Neural progenitor cell (in vitro differentiated cells): ENCODE data around the gene ACACA. TPM values are rescaled to one million over a fixed set of nuclear protein-coding genes. Genes with fewer than 3 reads are reported as not detected.

Source experiments
- DNase-seq: peaks from one replicate; pipeline ENCODE4 v3.0.0-alpha.2; 2016; ENCODE audit warnings: low spot score
- H2AFZ ChIP-seq: fragments of 200-600 bp; sonication (generic); replicated peaks from 2 replicates; pipeline ENCODE4 v1.6.1; 2016; ENCODE audit warnings: antibody characterized with exemption
- H3F3A ChIP-seq: fragments of 200-600 bp; sonication (generic); 2 replicates; pipeline ENCODE4 v1.6.1; 2016; ENCODE audit warnings: antibody characterized with exemption, low read depth
- H3K27ac ChIP-seq: fragments of 200-600 bp; sonication (generic); 2 replicates; pipeline ENCODE4 v1.5.1; 2016; ENCODE audit warnings: mild to moderate bottlenecking
- H3K27me3 ChIP-seq: fragments of 200-600 bp; sonication (generic); 2 replicates; pipeline ENCODE4 v1.6.1; 2016; ENCODE audit warnings: mild to moderate bottlenecking, moderate library complexity
- H3K36me3 ChIP-seq: fragments of 200-600 bp; sonication (generic); 2 replicates; pipeline ENCODE4 v1.5.1; 2016
- H3K4me1 ChIP-seq: fragments of 200-600 bp; sonication (generic); 2 replicates; pipeline ENCODE4 v1.6.1; 2016; ENCODE audit warnings: mixed run types
- H3K4me2 ChIP-seq: fragments of 200-600 bp; sonication (generic); 2 replicates; pipeline ENCODE4 v1.6.1; 2016
- H3K4me3 ChIP-seq: fragments of 200-600 bp; sonication (generic); 2 replicates; pipeline ENCODE4 v1.5.1; 2016
- H3K79me2 ChIP-seq: fragments of 200-600 bp; sonication (generic); 2 replicates; pipeline ENCODE4 v1.6.1; 2016; ENCODE audit warnings: low read depth
- H3K9ac ChIP-seq: fragments of 200-600 bp; sonication (generic); 2 replicates; pipeline ENCODE4 v1.6.1; 2016
- H3K9me3 ChIP-seq: fragments of 200-600 bp; sonication (generic); 2 replicates; pipeline ENCODE4 v1.5.1; 2016; ENCODE audit warnings: low read depth
- H4K20me1 ChIP-seq: fragments of 200-600 bp; sonication (generic); 2 replicates; pipeline ENCODE4 v1.6.1; 2016; ENCODE audit warnings: low read depth
- H3K27ac Mint-ChIP-seq: 3 replicates; pipeline ENCODE4 v1.8.0; 2021; ENCODE audit warnings: mixed read lengths
- H3K27me3 Mint-ChIP-seq: 2 replicates; pipeline ENCODE4 v1.8.0; 2022; ENCODE audit warnings: low read depth, mild to moderate bottlenecking, inconsistent platforms, moderate library complexity, mixed read lengths; ENCODE audit not compliant: insufficient read depth
- H3K36me3 Mint-ChIP-seq: 3 replicates; pipeline ENCODE4 v1.8.0; 2021; ENCODE audit warnings: mixed read lengths
- H3K4me1 Mint-ChIP-seq: 3 replicates; pipeline ENCODE4 v1.8.0; 2021; ENCODE audit warnings: mixed read lengths
- H3K4me3 Mint-ChIP-seq: 3 replicates; pipeline ENCODE4 v1.8.0; 2021; ENCODE audit warnings: mild to moderate bottlenecking, moderate library complexity, mixed read lengths
- H3K9me3 Mint-ChIP-seq: 3 replicates; pipeline ENCODE4 v1.8.0; 2020; ENCODE audit warnings: mixed read lengths
- EZH2 ChIP-seq: fragments of 200-600 bp; sonication (generic); IDR thresholded peaks from 2 replicates; pipeline ENCODE4 v1.6.1; 2017; ENCODE audit warnings: antibody characterized with exemption, mild to moderate bottlenecking, moderate library complexity
- EZH2phosphoT487 ChIP-seq: fragments of 200-600 bp; sonication (generic); IDR thresholded peaks from 2 replicates; pipeline ENCODE4 v1.6.1; 2017; ENCODE audit warnings: antibody characterized with exemption
- total RNA-seq: library from RNA; depleted of rRNA; stranded (reverse); fragments of >200 nt; gene quantifications from 2 replicates; pipeline ENCODE4 v1.2.3, GENCODE V29; 2015; ENCODE audit warnings: low replicate concordance
- TF ChIP-seq, protein P1 (sequence below): fragments of 200-600 bp; sonication (generic); IDR thresholded peaks from 2 replicates; pipeline ENCODE4 v1.5.1; 2017; ENCODE audit warnings: antibody characterized with exemption, mild to moderate bottlenecking

ACACA gene
- total RNA-seq, 1 donor from 2014 or later = 88.6 TPM

DNA sequence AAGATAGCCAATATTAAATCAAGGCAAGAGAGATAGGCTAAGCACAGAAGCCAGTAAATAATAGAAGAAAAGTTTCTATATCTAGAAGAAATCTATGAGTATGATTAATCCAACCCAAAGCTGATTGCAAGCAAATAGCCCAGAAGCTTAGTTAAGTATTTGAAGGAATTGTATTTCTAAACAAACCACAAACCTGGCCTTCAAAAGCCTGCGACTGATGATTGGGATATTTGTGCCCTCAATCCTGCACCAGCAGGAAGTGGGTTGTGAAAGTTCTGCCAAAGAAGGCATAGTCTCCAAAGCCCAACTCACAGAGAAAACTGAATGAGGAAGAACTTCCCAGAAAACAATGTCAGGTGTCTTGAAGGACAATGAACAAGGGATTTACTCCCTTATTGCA, 145.3 kb downstream of the ACACA start:
- Histone ChIP-seq H3K4me2 (no peak overlapping the region), H3K79me2 (no peaks in the 10 kb centered on the region), H3K27me3 (no peaks in the 10 kb centered on the region), H3K36me3 (peaks cover 21% of the 10 kb centered on the region), H3K27ac (no peak overlapping the region), H3F3A (no peaks in the 10 kb centered on the region), H3K4me1 (no peaks in the 10 kb centered on the region), H4K20me1 (no peaks in the 10 kb centered on the region), H3K9me3 (no peaks in the 10 kb centered on the region), H2AFZ (no peak overlapping the region), H3K4me3 (no peak overlapping the region), H3K9ac (peak overlapping the region; percentile 41)
- Mint-ChIP-seq H3K9me3 (peaks cover 10% of the 10 kb centered on the region), H3K27me3 (no peaks in the 10 kb centered on the region), H3K4me3 (no peak overlapping the region), H3K4me1 (peaks cover 2% of the 10 kb centered on the region), H3K27ac (no peak overlapping the region), H3K36me3 (peaks cover 34% of the 10 kb centered on the region)
- DNase-seq = no peak
- TF ChIP-seq EZH2phosphoT487 (no peak), EZH2 (no peak)
- TF ChIP-seq, protein P1, sequence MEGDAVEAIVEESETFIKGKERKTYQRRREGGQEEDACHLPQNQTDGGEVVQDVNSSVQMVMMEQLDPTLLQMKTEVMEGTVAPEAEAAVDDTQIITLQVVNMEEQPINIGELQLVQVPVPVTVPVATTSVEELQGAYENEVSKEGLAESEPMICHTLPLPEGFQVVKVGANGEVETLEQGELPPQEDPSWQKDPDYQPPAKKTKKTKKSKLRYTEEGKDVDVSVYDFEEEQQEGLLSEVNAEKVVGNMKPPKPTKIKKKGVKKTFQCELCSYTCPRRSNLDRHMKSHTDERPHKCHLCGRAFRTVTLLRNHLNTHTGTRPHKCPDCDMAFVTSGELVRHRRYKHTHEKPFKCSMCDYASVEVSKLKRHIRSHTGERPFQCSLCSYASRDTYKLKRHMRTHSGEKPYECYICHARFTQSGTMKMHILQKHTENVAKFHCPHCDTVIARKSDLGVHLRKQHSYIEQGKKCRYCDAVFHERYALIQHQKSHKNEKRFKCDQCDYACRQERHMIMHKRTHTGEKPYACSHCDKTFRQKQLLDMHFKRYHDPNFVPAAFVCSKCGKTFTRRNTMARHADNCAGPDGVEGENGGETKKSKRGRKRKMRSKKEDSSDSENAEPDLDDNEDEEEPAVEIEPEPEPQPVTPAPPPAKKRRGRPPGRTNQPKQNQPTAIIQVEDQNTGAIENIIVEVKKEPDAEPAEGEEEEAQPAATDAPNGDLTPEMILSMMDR = no peak

GRCh38 chr17:37259030-37259735, 147.5 kb downstream of the ACACA start:
- Histone ChIP-seq H2AFZ (no peak overlapping the region), H3K4me3 (no peak overlapping the region), H4K20me1 (no peaks in the 10 kb centered on the region), H3K4me1 (no peaks in the 10 kb centered on the region), H3K27me3 (no peaks in the 10 kb centered on the region), H3K27ac (no peak overlapping the region), H3K9me3 (no peaks in the 10 kb centered on the region), H3F3A (no peaks in the 10 kb centered on the region), H3K4me2 (no peak overlapping the region), H3K36me3 (peaks cover 14% of the 10 kb centered on the region), H3K79me2 (no peaks in the 10 kb centered on the region), H3K9ac (no peak overlapping the region)
- Mint-ChIP-seq H3K27me3 (no peaks in the 10 kb centered on the region), H3K36me3 (peaks cover 15% of the 10 kb centered on the region), H3K9me3 (no peaks in the 10 kb centered on the region), H3K27ac (no peak overlapping the region), H3K4me1 (peaks cover 2% of the 10 kb centered on the region), H3K4me3 (no peak overlapping the region)
- DNase-seq = no peak
- TF ChIP-seq EZH2 (no peak), EZH2phosphoT487 (no peak)
- TF ChIP-seq, protein P1 = no peak

DNA sequence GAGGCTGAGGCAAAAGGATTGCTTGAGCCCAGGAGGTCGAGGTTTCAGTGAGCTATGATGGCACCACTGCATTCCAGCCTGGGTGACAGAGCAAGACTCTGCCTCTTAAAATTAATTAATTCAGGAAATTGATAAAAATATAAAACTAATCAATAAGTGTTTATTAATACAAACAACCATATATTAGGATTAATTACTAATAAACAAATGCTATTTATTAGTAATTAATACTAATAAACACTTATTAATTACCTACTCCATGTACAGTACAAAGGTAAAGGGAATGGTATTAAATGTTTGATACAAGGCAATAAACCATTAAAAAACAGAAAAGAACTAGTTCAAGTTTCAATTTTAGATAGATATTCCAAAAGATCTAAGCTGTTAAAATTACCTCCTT, 150.0 kb downstream of the ACACA start:
- no peaks in the 10 kb centered on the region for H3K79me2 ChIP-seq
- Mint-ChIP-seq H3K9me3 (no peaks in the 10 kb centered on the region), H3K27ac (no peak overlapping the region), H3K27me3 (no peaks in the 10 kb centered on the region), H3K4me1 (peaks cover 2% of the 10 kb centered on the region), H3K36me3 (peaks cover 18% of the 10 kb centered on the region), H3K4me3 (no peak overlapping the region)
- no peak overlapping the region for H3K27ac ChIP-seq
- H4K20me1 ChIP-seq = no peaks in the 10 kb centered on the region
- no peaks in the 10 kb centered on the region for H3F3A ChIP-seq
- TF ChIP-seq EZH2 (no peak), EZH2phosphoT487 (no peak)
- TF ChIP-seq, protein P1 = no peak
- no peaks in the 10 kb centered on the region for H3K4me1 ChIP-seq
- H3K4me3 ChIP-seq = no peak overlapping the region
- H3K36me3 ChIP-seq = peaks cover 7% of the 10 kb centered on the region
- no peaks in the 10 kb centered on the region for H3K9me3 ChIP-seq
- H2AFZ ChIP-seq = no peak overlapping the region
- DNase-seq = no peak
- H3K27me3 ChIP-seq = no peaks in the 10 kb centered on the region
- H3K9ac ChIP-seq = no peak overlapping the region
- no peak overlapping the region for H3K4me2 ChIP-seq
